Effector CD8-positive, alpha-beta T cell (primary cell): Measurements from ENCODE around the gene NECTIN1.

Experiments
- DNase-seq: peaks from one replicate; lab custom pipeline; 2025; lab: John Stamatoyannopoulos, UW

Gene NECTIN1

DNA sequence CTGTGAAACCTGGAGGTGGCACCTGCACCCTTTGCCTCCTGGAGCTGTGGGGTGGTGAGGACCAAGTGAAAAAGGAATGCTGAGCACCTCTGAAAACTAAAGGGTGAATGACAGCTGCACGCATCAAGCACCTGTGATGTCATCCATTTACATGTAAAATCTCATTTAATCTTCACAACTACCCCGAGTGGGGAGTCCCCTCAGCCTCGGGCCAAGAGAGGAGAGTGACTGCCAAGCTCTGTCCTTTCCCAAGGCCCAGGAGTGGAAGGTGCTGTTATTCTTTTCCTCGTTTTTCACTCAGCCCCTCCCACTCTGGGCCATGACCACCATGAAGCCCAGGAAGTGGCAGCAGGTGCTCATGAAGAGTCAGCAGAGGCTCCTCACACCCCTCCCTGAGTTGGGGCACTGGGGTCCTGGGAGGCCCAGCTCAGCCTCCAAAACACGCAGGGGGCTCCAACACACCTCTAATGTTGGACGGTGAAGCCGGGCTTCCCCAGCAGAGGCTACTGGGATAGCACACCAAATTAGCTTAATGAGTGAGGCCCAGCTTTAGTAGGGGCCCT, 35.7 kb downstream of the NECTIN1 start:
- DNase-seq: no peak

GRCh38 chr11:119692540-119692820, 36.5 kb downstream of the NECTIN1 start:
- no peak for DNase-seq

- no peak for DNase-seq
Observed at GRCh38 chr11:119691701-119692539, 37.1 kb downstream of the NECTIN1 start.

- no peak for DNase-seq
Observed at GRCh38 chr11:119691020-119691666, 37.9 kb downstream of the NECTIN1 start.

DNA sequence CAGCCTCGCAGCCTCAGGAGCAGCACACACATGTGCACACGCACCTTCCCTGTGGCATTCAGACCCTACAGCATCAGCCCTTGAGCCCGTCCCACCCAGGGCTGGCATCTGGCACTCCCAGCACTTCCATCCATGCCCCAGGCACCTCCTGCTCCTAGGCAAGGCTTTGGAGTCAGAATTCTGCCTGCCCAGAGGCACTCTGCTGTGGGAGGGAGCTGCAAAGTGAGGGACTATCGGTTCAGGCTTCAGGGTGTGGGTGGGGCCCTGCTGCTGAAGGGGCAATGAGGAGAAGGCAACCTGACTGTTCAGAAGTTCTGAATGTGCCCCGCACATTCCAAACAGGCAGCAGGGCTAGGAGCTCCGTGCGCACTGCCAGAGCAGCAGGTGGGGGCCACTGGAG, 39.7 kb downstream of the NECTIN1 start:
- DNase-seq: no peak

DNA sequence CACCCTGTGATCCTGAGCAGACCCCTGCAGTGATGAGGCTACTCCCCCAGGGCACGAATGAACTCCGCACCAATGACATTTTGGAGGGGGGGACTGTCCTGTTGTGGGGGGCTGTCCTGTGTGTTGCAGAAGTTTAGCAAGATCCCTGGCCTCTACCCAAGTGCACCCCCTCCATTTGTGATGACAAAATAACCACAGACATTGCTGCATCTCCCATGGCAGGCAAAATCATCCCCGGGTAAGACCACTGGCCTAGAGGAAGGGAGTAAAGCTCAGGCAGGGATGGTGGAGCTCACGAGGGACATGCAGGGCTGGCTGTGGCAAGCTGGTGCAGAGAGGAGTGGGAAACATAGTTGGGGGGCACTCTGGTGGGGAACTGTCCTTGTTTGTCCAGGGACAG, 40.6 kb downstream of the NECTIN1 start:
- no peak for DNase-seq

- DNase-seq: no peak
Observed at GRCh38 chr11:119687373-119688046, 41.5 kb downstream of the NECTIN1 start.

GRCh38 chr11:119686177-119686882, 42.7 kb downstream of the NECTIN1 start:
- no peak for DNase-seq

DNA sequence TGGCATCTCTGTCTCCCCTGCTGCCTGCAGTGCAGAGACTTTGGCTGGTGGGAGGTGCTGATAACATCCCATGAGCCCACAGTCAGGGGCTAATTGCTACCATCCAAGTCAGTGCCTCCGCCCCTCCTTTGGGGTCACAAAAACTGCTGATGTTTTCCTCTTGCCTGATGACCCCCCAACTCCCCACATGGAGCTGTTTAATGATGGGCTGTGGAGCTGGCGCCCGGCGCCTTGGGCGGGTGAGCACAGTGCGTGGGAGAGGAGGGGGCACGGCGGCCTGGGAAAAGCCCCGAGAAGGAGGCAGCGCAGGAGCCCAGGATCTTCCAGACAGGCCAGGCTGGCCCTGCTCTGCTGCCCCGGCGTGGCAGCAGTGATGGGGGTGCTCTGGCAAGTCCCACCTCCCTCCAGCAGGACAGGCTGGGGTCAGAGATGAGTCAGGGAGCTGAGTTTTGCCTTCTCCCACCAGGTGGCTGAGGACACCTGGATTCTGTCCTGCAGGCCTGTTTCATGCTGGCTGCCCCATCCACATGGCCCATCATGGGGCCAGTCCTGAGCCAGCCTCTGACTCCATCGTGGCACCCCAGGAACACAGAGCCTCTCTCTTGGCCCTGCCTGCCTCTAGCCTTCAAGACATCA, 43.8 kb downstream of the NECTIN1 start:
- no peak for DNase-seq

GRCh38 chr11:119684361-119685110, 44.5 kb downstream of the NECTIN1 start:
- no peak for DNase-seq

DNA sequence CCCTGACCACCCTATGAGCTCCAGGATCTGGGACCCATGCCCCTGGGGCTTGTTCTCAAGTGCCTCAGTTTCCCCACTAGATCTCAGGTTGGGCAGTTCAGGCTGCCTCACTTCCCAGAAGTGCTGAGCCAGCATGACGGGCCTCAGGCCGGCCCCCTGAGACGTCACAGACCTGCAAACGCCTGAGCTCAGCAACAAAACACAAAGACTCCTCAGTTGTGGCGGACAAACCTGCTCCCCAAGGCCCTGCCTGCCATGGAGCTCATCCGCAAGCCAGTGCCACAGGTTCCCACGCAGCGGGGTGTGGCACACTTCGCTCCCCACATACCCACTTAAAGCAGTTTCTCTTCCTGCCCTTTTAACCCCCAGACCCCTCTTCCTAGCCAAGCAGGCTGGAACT, 45.2 kb downstream of the NECTIN1 start:
- DNase-seq: no peak

- no peak for DNase-seq
Observed at GRCh38 chr11:119681361-119681910, 47.6 kb downstream of the NECTIN1 start.

DNA sequence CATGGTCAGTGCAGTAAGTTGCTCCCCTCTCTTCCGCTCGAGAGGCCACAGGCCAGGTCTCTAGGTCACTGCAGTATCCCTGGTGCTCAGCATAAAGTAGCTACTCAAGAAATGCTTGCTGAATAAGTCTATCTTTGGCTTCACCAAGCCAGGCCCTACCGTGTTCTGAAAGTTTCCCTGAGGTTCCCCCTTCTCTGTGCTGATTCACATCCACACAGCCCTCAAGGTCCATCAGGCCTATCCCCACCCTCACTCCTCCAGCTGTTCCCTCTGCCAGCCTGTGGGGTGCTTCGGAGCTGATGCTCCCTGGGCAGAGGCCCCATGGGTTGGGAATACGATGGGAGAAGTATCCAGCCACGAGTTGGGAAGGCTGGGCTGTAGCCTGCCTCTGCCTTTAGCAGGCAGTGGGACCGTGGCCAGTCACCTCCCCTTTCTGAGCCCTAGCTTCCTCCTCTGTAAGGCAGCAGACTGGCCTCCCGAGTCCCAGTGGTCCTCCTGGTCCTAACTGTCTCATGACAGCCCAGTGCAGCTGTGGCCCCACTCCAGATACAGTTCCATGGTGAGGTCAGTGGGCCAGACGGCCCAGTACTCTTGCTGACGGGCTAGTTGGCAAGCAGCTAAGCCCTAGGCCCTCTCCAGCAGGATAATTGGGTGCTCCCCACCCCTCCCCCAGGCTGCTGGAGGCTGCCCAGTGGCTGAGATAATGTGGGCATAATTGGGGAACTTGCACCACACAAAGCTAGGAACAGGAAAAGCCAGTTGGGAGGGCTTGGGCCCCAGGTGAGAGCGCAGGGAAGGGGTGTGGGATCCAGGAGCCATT, 48.2 kb downstream of the NECTIN1 start:
- no peak for DNase-seq

GRCh38 chr11:119679346-119679745, 49.7 kb downstream of the NECTIN1 start:
- no peak for DNase-seq

DNA sequence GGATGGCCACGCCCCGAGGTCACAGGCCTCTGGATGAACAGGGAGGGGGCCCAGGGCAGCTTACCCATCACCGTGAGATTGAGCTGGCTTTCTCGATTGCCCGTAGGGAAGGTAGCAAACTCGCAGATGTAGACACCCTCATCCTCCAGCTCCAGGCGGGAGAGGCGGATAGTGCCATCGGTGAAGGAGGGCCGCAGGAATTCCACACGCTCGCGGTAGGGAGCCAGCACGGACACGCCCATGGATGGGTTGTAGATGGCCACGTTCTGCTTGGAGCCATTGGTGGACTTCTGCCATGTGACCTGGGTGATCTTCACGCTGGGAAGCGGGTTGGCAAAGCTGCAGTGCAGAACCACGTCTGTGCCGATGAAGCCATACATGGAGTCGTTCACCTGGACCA, 50.6 kb downstream of the NECTIN1 start:
- DNase-seq: no peak

DNA sequence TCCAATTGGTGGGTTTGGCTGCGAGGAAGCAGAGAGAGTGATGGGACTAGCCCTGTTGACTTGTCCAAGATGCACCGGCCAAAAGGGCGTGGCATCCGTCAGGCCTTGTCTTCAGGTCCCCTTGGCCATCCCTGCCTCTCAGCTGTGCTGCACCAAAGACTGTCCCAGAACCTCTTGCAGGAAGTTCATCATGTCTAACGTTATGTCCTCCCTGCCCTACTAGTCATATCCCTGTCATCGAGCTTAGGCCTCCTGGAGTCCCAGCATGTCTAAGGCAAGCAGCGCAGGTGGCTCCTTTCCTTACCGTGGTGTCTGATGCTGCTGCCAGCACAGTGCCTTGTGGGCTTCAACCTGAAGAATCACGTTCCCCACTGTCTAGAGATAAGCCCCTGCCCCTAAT, 51.2 kb downstream of the NECTIN1 start:
- DNase-seq: no peak

GRCh38 chr11:119676461-119677020, 52.5 kb downstream of the NECTIN1 start:
- DNase-seq: no peak

- no peak for DNase-seq
Observed at GRCh38 chr11:119673759-119674336, 55.2 kb downstream of the NECTIN1 start.
